ENCODE data around the gene ANKRD33B.

Gene ANKRD33B

GRCh38 chr5:10645671-10646070 is 81.8 kb downstream of the ANKRD33B start:
- no peak overlapping the region for H3K9ac ChIP-seq (ENCODE audit: low read length)
- H3K18ac ChIP-seq (ENCODE audit: low read depth in 1 of 2, low read length in 2 of 2) = no peak overlapping the region
- H4K91ac ChIP-seq (ENCODE audit: low read length) = no peak overlapping the region
- H3K4me2 ChIP-seq (ENCODE audit: low read length, poor library complexity, severe bottlenecking) = no peak overlapping the region
- H3K4me3 ChIP-seq (ENCODE audit: insufficient read depth in 1 of 2, low read depth in 1 of 2, low read length in 2 of 2) = no peak overlapping the region
- H3K27ac ChIP-seq (ENCODE audit: low read length, poor library complexity, severe bottlenecking) = no peak overlapping the region
- H3K9me3 ChIP-seq (ENCODE audit: control insufficient read depth, low read length) = no peaks in the 10 kb centered on the region
- no peak overlapping the region for H3K14ac ChIP-seq (ENCODE audit: low read length in 2 of 2)
- DNase-seq = no peak
- no peak overlapping the region for H2BK5ac ChIP-seq (ENCODE audit: low read depth, low read length, poor library complexity, severe bottlenecking)
- no peak overlapping the region for H2BK12ac ChIP-seq (ENCODE audit: low read length in 2 of 2)
- H2BK120ac ChIP-seq (ENCODE audit: low read depth, low read length) = no peak overlapping the region
- H4K8ac ChIP-seq (ENCODE audit: low read length) = no peak overlapping the region
- H2BK15ac ChIP-seq (ENCODE audit: low read depth, poor library complexity, severe bottlenecking) = no peak overlapping the region
- peaks cover 7 to 27% of the 10 kb centered on the region in 2 experiments for H3K36me3 ChIP-seq (ENCODE audit: control insufficient read depth in 1 of 2, insufficient read depth in 2 of 2, low read depth in 1 of 2, low read length in 2 of 2)
- H3K4ac ChIP-seq (ENCODE audit: low read depth in 1 of 2, low read length in 2 of 2) = no peak overlapping the region
- H3K79me1 ChIP-seq (replicated peaks; ENCODE audit: low read length, poor library complexity, severe bottlenecking) = peaks cover 36% of the 10 kb centered on the region
- WGBS = 87% methylated on average over 5 of the region's 6 CpGs
- H2AFZ ChIP-seq (ENCODE audit: low read depth, low read length) = no peak overlapping the region
- no peak overlapping the region for H2AK5ac ChIP-seq (ENCODE audit: low read length, severe bottlenecking)
- H3K23ac ChIP-seq (ENCODE audit: low read length in 2 of 2) = no peak overlapping the region
- no peaks in the 10 kb centered on the region for H3K4me1 ChIP-seq (ENCODE audit: control insufficient read depth, insufficient read depth, low read depth, low read length)
- no peaks in the 10 kb centered on the region for H3K27me3 ChIP-seq (ENCODE audit: control insufficient read depth in 1 of 2, insufficient read depth in 1 of 2, low read length in 2 of 2)

GRCh38 chr5:10647640-10648039 is 83.8 kb downstream of the ANKRD33B start:
- Histone ChIP-seq H3K27ac (ENCODE audit: low read length, poor library complexity, severe bottlenecking) (no peak overlapping the region), H4K8ac (ENCODE audit: low read length) (no peak overlapping the region), H2BK5ac (ENCODE audit: low read depth, low read length, poor library complexity, severe bottlenecking) (no peak overlapping the region), H3K18ac (ENCODE audit: low read depth in 1 of 2, low read length in 2 of 2) (no peak overlapping the region), H3K4me2 (ENCODE audit: low read length, poor library complexity, severe bottlenecking) (no peak overlapping the region), H2AFZ (ENCODE audit: low read depth, low read length) (no peak overlapping the region), H2AK5ac (ENCODE audit: low read length, severe bottlenecking) (no peak overlapping the region), H3K27me3 (ENCODE audit: control insufficient read depth in 1 of 2, insufficient read depth in 1 of 2, low read length in 2 of 2) (no peaks in the 10 kb centered on the region), H2BK15ac (ENCODE audit: low read depth, poor library complexity, severe bottlenecking) (no peak overlapping the region), H3K23ac (ENCODE audit: low read length in 2 of 2) (no peak overlapping the region), H3K4ac (ENCODE audit: low read depth in 1 of 2, low read length in 2 of 2) (no peak overlapping the region), H3K36me3 (ENCODE audit: control insufficient read depth in 1 of 2, insufficient read depth in 2 of 2, low read depth in 1 of 2, low read length in 2 of 2) (peaks cover 11 to 39% of the 10 kb centered on the region in 2 experiments), H2BK120ac (ENCODE audit: low read depth, low read length) (no peak overlapping the region), H3K9me3 (ENCODE audit: control insufficient read depth, low read length) (no peaks in the 10 kb centered on the region), H3K14ac (ENCODE audit: low read length in 2 of 2) (no peak overlapping the region), H3K4me3 (ENCODE audit: insufficient read depth in 1 of 2, low read depth in 1 of 2, low read length in 2 of 2) (no peak overlapping the region), H2BK12ac (ENCODE audit: low read length in 2 of 2) (no peak overlapping the region), H3K4me1 (ENCODE audit: control insufficient read depth, insufficient read depth, low read depth, low read length) (no peaks in the 10 kb centered on the region), H4K91ac (ENCODE audit: low read length) (no peak overlapping the region), H3K79me1 (replicated peaks; ENCODE audit: low read length, poor library complexity, severe bottlenecking) (peaks cover 34% of the 10 kb centered on the region), H3K9ac (ENCODE audit: low read length) (no peak overlapping the region)
- DNase-seq = no peak
- 94% methylated on average over 5 of the region's 5 CpGs for whole genome bisulfite sequencing

GRCh38 chr5:10648806-10649665 is 85.2 kb downstream of the ANKRD33B start:
- no peak overlapping the region for H2AK5ac ChIP-seq (ENCODE audit: low read length, severe bottlenecking)
- H3K23ac ChIP-seq (ENCODE audit: low read length in 2 of 2) = no peak overlapping the region
- H3K14ac ChIP-seq (ENCODE audit: low read length in 2 of 2) = no peak overlapping the region
- H4K8ac ChIP-seq (ENCODE audit: low read length) = no peak overlapping the region
- peaks cover 11 to 53% of the 10 kb centered on the region in 2 experiments for H3K36me3 ChIP-seq (ENCODE audit: control insufficient read depth in 1 of 2, insufficient read depth in 2 of 2, low read depth in 1 of 2, low read length in 2 of 2)
- 98% methylated on average over 60 of the region's 60 CpGs for WGBS
- no peak overlapping the region for H3K4me2 ChIP-seq (ENCODE audit: low read length, poor library complexity, severe bottlenecking)
- no peak overlapping the region for H3K18ac ChIP-seq (ENCODE audit: low read depth in 1 of 2, low read length in 2 of 2)
- H2BK15ac ChIP-seq (ENCODE audit: low read depth, poor library complexity, severe bottlenecking) = no peak overlapping the region
- H3K9me3 ChIP-seq (ENCODE audit: control insufficient read depth, low read length) = no peaks in the 10 kb centered on the region
- no peak overlapping the region for H4K91ac ChIP-seq (ENCODE audit: low read length)
- no peak overlapping the region for H2BK12ac ChIP-seq (ENCODE audit: low read length in 2 of 2)
- H2BK120ac ChIP-seq (ENCODE audit: low read depth, low read length) = no peak overlapping the region
- no peaks in the 10 kb centered on the region for H3K4me1 ChIP-seq (ENCODE audit: control insufficient read depth, insufficient read depth, low read depth, low read length)
- H3K4ac ChIP-seq (ENCODE audit: low read depth in 1 of 2, low read length in 2 of 2) = no peak overlapping the region
- H2BK5ac ChIP-seq (ENCODE audit: low read depth, low read length, poor library complexity, severe bottlenecking) = no peak overlapping the region
- H3K27ac ChIP-seq (ENCODE audit: low read length, poor library complexity, severe bottlenecking) = no peak overlapping the region
- H3K4me3 ChIP-seq (ENCODE audit: insufficient read depth in 1 of 2, low read depth in 1 of 2, low read length in 2 of 2) = no peak overlapping the region
- no peaks in the 10 kb centered on the region for H3K27me3 ChIP-seq (ENCODE audit: control insufficient read depth in 1 of 2, insufficient read depth in 1 of 2, low read length in 2 of 2)
- H2AFZ ChIP-seq (ENCODE audit: low read depth, low read length) = no peak overlapping the region
- no peak overlapping the region for H3K9ac ChIP-seq (ENCODE audit: low read length)
- H3K79me1 ChIP-seq (replicated peaks; ENCODE audit: low read length, poor library complexity, severe bottlenecking) = peaks cover 34% of the 10 kb centered on the region
- DNase-seq = no peak

GRCh38 chr5:10649666-10650380 is 86.0 kb downstream of the ANKRD33B start:
- Histone ChIP-seq H2AFZ (ENCODE audit: low read depth, low read length) (no peak overlapping the region), H3K4me3 (ENCODE audit: insufficient read depth in 1 of 2, low read depth in 1 of 2, low read length in 2 of 2) (no peak overlapping the region)
- WGBS = 96% methylated on average over 57 of the region's 68 CpGs

More at GRCh38 chr5:10649666-10650380, 86.0 kb downstream of the ANKRD33B start:
- Histone ChIP-seq H3K9ac (ENCODE audit: low read length) (no peak overlapping the region), H3K79me1 (replicated peaks; ENCODE audit: low read length, poor library complexity, severe bottlenecking) (peaks cover 31% of the 10 kb centered on the region), H4K8ac (ENCODE audit: low read length) (no peak overlapping the region), H3K23ac (ENCODE audit: low read length in 2 of 2) (no peak overlapping the region), H2BK120ac (ENCODE audit: low read depth, low read length) (no peak overlapping the region), H2AK5ac (ENCODE audit: low read length, severe bottlenecking) (no peak overlapping the region), H2BK12ac (ENCODE audit: low read length in 2 of 2) (no peak overlapping the region), H3K9me3 (ENCODE audit: control insufficient read depth, low read length) (no peaks in the 10 kb centered on the region), H3K18ac (ENCODE audit: low read depth in 1 of 2, low read length in 2 of 2) (no peak overlapping the region), H3K4me2 (ENCODE audit: low read length, poor library complexity, severe bottlenecking) (no peak overlapping the region), H3K14ac (ENCODE audit: low read length in 2 of 2) (no peak overlapping the region), H3K4me1 (ENCODE audit: control insufficient read depth, insufficient read depth, low read depth, low read length) (no peaks in the 10 kb centered on the region), H4K91ac (ENCODE audit: low read length) (no peak overlapping the region), H2BK5ac (ENCODE audit: low read depth, low read length, poor library complexity, severe bottlenecking) (no peak overlapping the region), H3K36me3 (ENCODE audit: control insufficient read depth in 1 of 2, insufficient read depth in 2 of 2, low read depth in 1 of 2, low read length in 2 of 2) (peaks cover 12 to 59% of the 10 kb centered on the region in 2 experiments), H3K27ac (ENCODE audit: low read length, poor library complexity, severe bottlenecking) (no peak overlapping the region), H3K4ac (ENCODE audit: low read depth in 1 of 2, low read length in 2 of 2) (no peak overlapping the region), H3K27me3 (ENCODE audit: control insufficient read depth in 1 of 2, insufficient read depth in 1 of 2, low read length in 2 of 2) (no peaks in the 10 kb centered on the region), H2BK15ac (ENCODE audit: low read depth, poor library complexity, severe bottlenecking) (no peak overlapping the region)
- DNase-seq = no peak
